Breast epithelium (tissue), 3 donors: ENCODE measurements around the gene CLUH.

ENCODE experiments used
- POLR2AphosphoS5 ChIP-seq, 3 donors: sonication (generic); formaldehyde crosslinking; IDR thresholded peaks; one replicate each; pipeline ENCODE4 v1.6.1; 2017; ENCODE audit warnings: antibody characterized with exemption in 3 of 3
- TF ChIP-seq, protein P1 (sequence below), 3 donors: fragments of 450-650 bp; IDR thresholded peaks; one replicate each; pipeline ENCODE4 v1.5.1; 2016 to 2017; ENCODE audit warnings: antibody characterized with exemption in 3 of 3, mild to moderate bottlenecking in 3 of 3, moderate library complexity in 3 of 3

DNA sequence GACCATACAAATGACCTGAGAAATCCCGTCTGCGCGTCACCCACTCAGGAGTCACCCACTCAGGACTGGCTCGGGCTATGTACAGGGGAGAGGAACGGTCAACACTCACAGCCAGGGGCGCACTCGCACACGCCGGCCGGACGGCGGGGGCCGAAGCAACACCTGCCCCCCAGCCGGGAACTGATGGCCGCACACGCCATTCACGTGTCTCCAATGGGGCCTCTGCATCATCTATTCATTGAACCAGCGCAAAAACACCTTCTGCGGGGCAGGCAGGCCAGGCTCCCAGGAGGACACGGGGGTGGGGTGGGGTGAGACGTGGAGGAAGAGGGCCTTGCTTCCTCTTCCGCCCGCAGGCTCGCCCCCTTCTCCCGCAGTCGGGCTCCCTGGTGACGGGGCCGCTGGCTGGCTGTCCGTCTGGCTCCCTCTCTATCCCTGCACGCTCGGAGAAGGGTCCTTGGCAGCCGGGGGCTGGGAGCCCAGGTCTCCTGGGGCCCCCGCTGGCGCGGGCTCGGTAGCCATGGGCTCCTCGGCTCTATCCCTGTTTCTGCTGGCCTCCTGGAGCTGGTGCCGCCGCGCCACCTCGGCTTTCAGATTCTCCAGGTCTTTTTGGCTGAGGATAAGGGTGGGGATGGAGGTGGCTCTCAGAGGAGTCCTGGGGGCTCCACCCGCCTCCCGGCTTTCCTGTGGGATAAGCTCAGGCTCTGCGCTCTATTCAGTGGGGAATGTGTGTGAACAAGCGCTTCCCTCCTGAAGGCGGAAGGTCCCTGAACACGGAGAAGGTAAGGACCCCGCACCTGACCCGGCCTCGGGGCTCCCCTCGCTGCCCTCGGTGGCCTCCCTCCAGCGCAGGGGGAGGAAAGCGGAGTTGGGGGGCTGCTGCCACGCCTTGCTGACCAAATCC is 21.1 kb downstream of the CLUH start:
- TF ChIP-seq, protein P1, sequence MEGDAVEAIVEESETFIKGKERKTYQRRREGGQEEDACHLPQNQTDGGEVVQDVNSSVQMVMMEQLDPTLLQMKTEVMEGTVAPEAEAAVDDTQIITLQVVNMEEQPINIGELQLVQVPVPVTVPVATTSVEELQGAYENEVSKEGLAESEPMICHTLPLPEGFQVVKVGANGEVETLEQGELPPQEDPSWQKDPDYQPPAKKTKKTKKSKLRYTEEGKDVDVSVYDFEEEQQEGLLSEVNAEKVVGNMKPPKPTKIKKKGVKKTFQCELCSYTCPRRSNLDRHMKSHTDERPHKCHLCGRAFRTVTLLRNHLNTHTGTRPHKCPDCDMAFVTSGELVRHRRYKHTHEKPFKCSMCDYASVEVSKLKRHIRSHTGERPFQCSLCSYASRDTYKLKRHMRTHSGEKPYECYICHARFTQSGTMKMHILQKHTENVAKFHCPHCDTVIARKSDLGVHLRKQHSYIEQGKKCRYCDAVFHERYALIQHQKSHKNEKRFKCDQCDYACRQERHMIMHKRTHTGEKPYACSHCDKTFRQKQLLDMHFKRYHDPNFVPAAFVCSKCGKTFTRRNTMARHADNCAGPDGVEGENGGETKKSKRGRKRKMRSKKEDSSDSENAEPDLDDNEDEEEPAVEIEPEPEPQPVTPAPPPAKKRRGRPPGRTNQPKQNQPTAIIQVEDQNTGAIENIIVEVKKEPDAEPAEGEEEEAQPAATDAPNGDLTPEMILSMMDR (IDR thresholded peaks at IDR 0.05): no peak
- no peak for TF ChIP-seq POLR2AphosphoS5 (IDR thresholded peaks at IDR 0.05)
